B cell (primary cell): ENCODE measurements around the gene GDF2. TPM values are rescaled to one million over a fixed set of nuclear protein-coding genes. Genes with fewer than 3 reads are reported as not detected.

ENCODE experiments used
- ATAC-seq: fragments of 200-7000 bp; cut with Tn5 transposase; one replicate; pipeline ENCODE4 v1.10.0; 2021; ENCODE audit warnings: low read depth, mild to moderate bottlenecking, moderate number of reproducible peaks, moderate library complexity
- CTCF ChIA-PET: fragments of 350-600 bp; sonication (Branson Sonifier 250); formaldehyde crosslinking; loops from one replicate; lab custom pipeline; 2021; ENCODE audit warnings: antibody characterized with exemption, inconsistent platforms; lab: Charles Lee
- POLR2A ChIA-PET: fragments of 350-600 bp; sonication (Branson Sonifier 250); formaldehyde crosslinking; loops from one replicate; lab custom pipeline; 2021; ENCODE audit warnings: antibody characterized with exemption; lab: Charles Lee
- DNase-seq: peaks from one replicate; pipeline ENCODE4 v3.0.0; 2013
- H2AFZ ChIP-seq: 2 replicates; pipeline ENCODE4 v1.6.1; 2012; ENCODE audit warnings: mild to moderate bottlenecking, low read depth, low read length; ENCODE audit not compliant: insufficient read depth, poor library complexity, severe bottlenecking
- H3K27ac ChIP-seq, 2 donors: 1 replicate in 1 of 2; 2 replicates in 1 of 2; pipeline ENCODE4 v1.5.1; 2012 to 2013; ENCODE audit warnings: low read length in 2 of 2, mild to moderate bottlenecking in 2 of 2, moderate library complexity in 1 of 2
- H3K27me3 ChIP-seq, 4 experiments: fragments of 200-600 bp in 1 of 4; sonication (generic) in 1 of 4; replicated peaks in 1 of 4; 1 replicate in 2 of 4; 2 replicates in 2 of 4; pipeline versions ENCODE4 v1.6.1 to v1.7.0; 2013 to 2016; ENCODE audit warnings: low read length in 3 of 4, mild to moderate bottlenecking in 2 of 4, mixed read lengths in 1 of 4, moderate library complexity in 1 of 4; ENCODE audit not compliant: insufficient read depth in 4 of 4, control insufficient read depth in 3 of 4; ENCODE audit errors: control extremely low read depth in 1 of 4
- H3K36me3 ChIP-seq, 2 experiments: replicated peaks in 1 of 2; 1 replicate in 1 of 2; 2 replicates in 1 of 2; pipeline versions ENCODE4 v1.6.1 to v1.7.1; 2013; ENCODE audit warnings: low read length in 1 of 2; ENCODE audit not compliant: insufficient read depth in 2 of 2, control insufficient read depth in 1 of 2; ENCODE audit errors: control extremely low read depth in 1 of 2, extremely low read depth in 1 of 2
- H3K4me1 ChIP-seq, 2 donors: fragments of 200-600 bp in 1 of 2; sonication (generic) in 1 of 2; 1 replicate in 1 of 2; 2 replicates in 1 of 2; pipeline versions ENCODE4 v1.5.1 to v1.6.1; 2013 to 2017; ENCODE audit warnings: low read length in 2 of 2; ENCODE audit not compliant: control insufficient read depth in 2 of 2, insufficient read depth in 2 of 2
- H3K4me2 ChIP-seq: replicated peaks from 2 replicates; pipeline ENCODE3; 2012; ENCODE audit warnings: mild to moderate bottlenecking, low read depth, low read length; ENCODE audit not compliant: poor library complexity, severe bottlenecking
- H3K4me3 ChIP-seq, 5 experiments: fragments of 200-600 bp in 1 of 5; sonication (generic) in 1 of 5; 1 replicate in 3 of 5; 2 replicates in 2 of 5; pipeline versions ENCODE4 v1.5.1 to v1.7.0; 2011 to 2016; ENCODE audit warnings: low read length in 4 of 5, mild to moderate bottlenecking in 4 of 5, low read depth in 2 of 5, control low read depth in 1 of 5, moderate library complexity in 1 of 5; ENCODE audit not compliant: insufficient read depth in 1 of 5; ENCODE audit errors: control extremely low read depth in 1 of 5, extremely low read depth in 1 of 5
- H3K79me2 ChIP-seq: fragments of 200-600 bp; sonication (generic); one replicate; pipeline ENCODE4 v1.6.0; 2016; ENCODE audit warnings: low read length; ENCODE audit not compliant: control insufficient read depth, insufficient read depth
- H3K9ac ChIP-seq: fragments of 200-600 bp; sonication (generic); 2 replicates; pipeline ENCODE4 v1.6.1; 2017; ENCODE audit warnings: mild to moderate bottlenecking, low read length, moderate library complexity
- H3K9me3 ChIP-seq, 3 donors: one replicate each; pipeline versions ENCODE4 v1.6.1 to v1.7.1; 2013; ENCODE audit warnings: low read length in 2 of 3; ENCODE audit not compliant: control insufficient read depth in 2 of 3, insufficient read depth in 1 of 3; ENCODE audit errors: control extremely low read depth in 1 of 3
- H4K20me1 ChIP-seq: 2 replicates; pipeline ENCODE4 v1.6.0; 2012; ENCODE audit warnings: mild to moderate bottlenecking, low read length; ENCODE audit not compliant: insufficient read depth, control insufficient read depth, poor library complexity, severe bottlenecking
- H3K27ac Mint-ChIP-seq: one replicate; pipeline ENCODE4 v1.8.0; 2021; ENCODE audit warnings: mixed read lengths
- H3K27me3 Mint-ChIP-seq: one replicate; pipeline ENCODE4 v1.8.0; 2021; ENCODE audit warnings: mixed read lengths
- H3K4me1 Mint-ChIP-seq: one replicate; pipeline ENCODE4 v1.8.0; 2021; ENCODE audit warnings: mixed read lengths
- H3K4me3 Mint-ChIP-seq: one replicate; pipeline ENCODE4 v1.8.0; 2021; ENCODE audit warnings: mixed read lengths
- H3K9me3 Mint-ChIP-seq: one replicate; pipeline ENCODE4 v1.8.0; 2022; ENCODE audit warnings: mixed read lengths; ENCODE audit not compliant: insufficient read depth
- CTCF ChIP-seq: fragments of 200-600 bp; IDR thresholded peaks from one replicate; pipeline ENCODE4 v1.8.0; 2022; ENCODE audit warnings: antibody characterized with exemption, mild to moderate bottlenecking
- EZH2 ChIP-seq: IDR thresholded peaks from 2 replicates; pipeline ENCODE4 v1.6.1; 2012; ENCODE audit warnings: borderline replicate concordance, low read depth, mild to moderate bottlenecking, moderate library complexity, low read length; ENCODE audit not compliant: insufficient read depth, poor library complexity, severe bottlenecking
- WGBS: methylation state at CpG from one replicate; pipeline ENCODE4 v1.1.5; 2013; ENCODE audit warnings: missing lambda C conversion rate; ENCODE audit not compliant: insufficient coverage; 5-methylcytosine and 5-hydroxymethylcytosine counted together
- intact Hi-C: fragments of 100-400 bp; cut with micrococcal nuclease; formaldehyde crosslinking; loops from one replicate; pipeline ENCODE4 v1.10.0; 2022
- polyA plus RNA-seq: library from polyadenylated mRNA; depleted of rRNA; stranded (reverse); fragments of >200 nt; gene quantifications from 2 replicates; pipeline ENCODE4 v1.2.3, GENCODE V29; 2012
- total RNA-seq, 2 donors: library from RNA; stranded (reverse); fragments of 120-200 nt in 1 of 2; gene quantifications; 1 replicate in 1 of 2; 2 replicates in 1 of 2; pipeline versions ENCODE4 v1.2.3 to v1.2.4, GENCODE V29; 2013 to 2022

The GDF2 gene
- total and polyA plus RNA-seq, 2 donors (not counting 1 experiment from before 2014, with no cell fraction given): not detected

DNA sequence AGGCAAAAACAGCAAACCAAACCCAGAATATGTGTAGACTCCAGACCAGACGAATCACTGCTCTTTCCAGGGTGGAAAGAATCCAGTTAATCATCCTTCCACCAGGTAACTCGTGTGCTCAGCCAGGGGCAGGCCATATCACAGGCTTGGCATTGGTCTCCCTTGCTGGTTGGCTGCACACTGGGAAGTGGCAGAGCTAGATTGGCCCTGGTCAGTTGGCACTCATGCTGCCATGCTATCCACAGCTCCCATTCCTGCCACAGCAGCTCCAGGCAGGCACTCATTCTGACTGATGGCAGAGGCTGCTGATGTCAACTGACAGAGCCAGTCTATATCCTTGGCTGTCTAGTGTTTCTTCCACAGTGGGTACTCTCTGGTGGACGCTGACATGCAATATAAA is 31.9 kb upstream of the GDF2 start:
- DNase-seq (no peak), ATAC-seq (no peak)
- POLR2A ChIA-PET: no interaction called here
- Mint-ChIP-seq H3K4me1 (peaks cover 13% of the 10 kb centered on the region), H3K27ac (no peak overlapping the region), H3K4me3 (no peak overlapping the region), H3K27me3 (peaks cover 4% of the 10 kb centered on the region), H3K9me3 (no peaks in the 10 kb centered on the region)
- TF ChIP-seq CTCF (no peak), EZH2 (no peak)
- H3K4me3 ChIP-seq: no peak overlapping the region
- no peak overlapping the region for H3K9ac ChIP-seq
- no peak overlapping the region for H3K27ac ChIP-seq
- no peaks in the 10 kb centered on the region for H3K79me2 ChIP-seq
- H2AFZ ChIP-seq: no peak overlapping the region
- no peaks in the 10 kb centered on the region for H3K36me3 ChIP-seq
- no peak overlapping the region for H3K4me2 ChIP-seq
- no peaks in the 10 kb centered on the region for H4K20me1 ChIP-seq
- 81% methylated on average over 3 of the region's 3 CpGs for WGBS
- no peaks in the 10 kb centered on the region for H3K27me3 ChIP-seq
- H3K4me1 ChIP-seq: peaks cover 7 to 12% of the 10 kb centered on the region in 2 donors
- CTCF ChIA-PET: interaction anchor here (0.9 kb wide), 1 partner anchor 21 kb away, joined by 3 read pairs; no protein-coding TSS in a partner anchor
- no peaks in the 10 kb centered on the region for H3K9me3 ChIP-seq
- intact Hi-C loops: no loop called here

GRCh38 chr10:47291682-47292081 is 30.6 kb upstream of the GDF2 start:
- ChIA-PET POLR2A (no interaction called here), CTCF (no interaction called here)
- no peak overlapping the region for H3K27ac ChIP-seq
- no peak overlapping the region for H3K9ac ChIP-seq
- Mint-ChIP-seq H3K4me3 (no peak overlapping the region), H3K4me1 (peaks cover under 1% of the 10 kb centered on the region), H3K27me3 (peaks cover 15% of the 10 kb centered on the region), H3K9me3 (no peaks in the 10 kb centered on the region), H3K27ac (no peak overlapping the region)
- peaks cover 0 to 7% (median 2%) of the 10 kb centered on the region in 4 experiments for H3K27me3 ChIP-seq
- 83% methylated on average over 3 of the region's 3 CpGs for WGBS
- no peak for ATAC-seq
- no peaks in the 10 kb centered on the region for H4K20me1 ChIP-seq
- H3K4me1 ChIP-seq: no peaks in the 10 kb centered on the region
- no peaks in the 10 kb centered on the region for H3K79me2 ChIP-seq
- H3K9me3 ChIP-seq: no peaks in the 10 kb centered on the region
- intact Hi-C loops: no loop called here
- no peak overlapping the region for H3K4me3 ChIP-seq
- H3K36me3 ChIP-seq: no peaks in the 10 kb centered on the region
- no peak for DNase-seq
- H3K4me2 ChIP-seq: no peak overlapping the region
- H2AFZ ChIP-seq: no peak overlapping the region
- no peak for TF ChIP-seq CTCF
- TF ChIP-seq EZH2: no peak
